Measurements from ENCODE around the gene GPC3. TPM values are rescaled to one million over a fixed set of nuclear protein-coding genes. Genes with fewer than 3 reads are reported as not detected.

The GPC3 gene
- total RNA-seq, 1 donor from 2014 or later: not detected

DNA sequence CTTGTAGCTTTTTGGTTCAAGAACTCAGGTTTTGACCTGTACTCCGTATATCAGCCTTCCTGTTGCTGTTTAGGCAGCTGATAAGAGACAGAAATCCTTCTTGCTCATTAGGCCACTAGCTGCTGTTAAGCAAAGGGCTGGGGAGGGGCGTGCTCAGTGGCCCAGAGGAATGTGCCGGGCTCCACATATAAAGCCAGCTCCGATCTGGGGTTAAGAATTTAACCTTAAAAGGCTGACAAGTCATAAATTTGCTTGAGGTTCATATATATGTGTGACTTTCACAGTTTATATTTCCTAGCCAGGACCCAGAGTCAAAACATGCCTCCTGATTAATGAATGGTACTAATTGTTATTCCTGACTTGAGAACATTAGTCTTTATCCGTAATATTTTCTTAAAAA, 15.3 kb downstream of the GPC3 start:
- no peak for DNase-seq (ENCODE audit: low read depth in 2 of 2)

DNA sequence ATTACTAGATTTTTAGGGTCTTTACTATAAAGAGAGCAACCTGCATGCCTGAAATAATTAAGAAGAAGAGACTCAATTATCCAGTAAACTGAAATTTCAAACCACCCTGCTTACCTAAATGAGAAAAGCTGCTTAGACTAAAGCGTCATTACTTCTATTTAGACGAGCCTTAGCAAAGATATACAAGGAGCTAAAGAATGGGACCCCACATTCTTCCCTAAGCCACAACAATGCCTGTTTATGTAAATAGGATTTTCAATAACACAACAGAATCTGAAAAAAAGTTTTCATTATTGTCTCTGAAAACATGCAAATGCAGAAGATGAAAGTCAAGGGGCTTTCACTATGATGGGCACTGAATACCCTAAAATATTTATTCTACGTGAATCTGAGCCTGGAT, 16.2 kb downstream of the GPC3 start:
- no peak for DNase-seq (ENCODE audit: low read depth in 2 of 2)

DNA sequence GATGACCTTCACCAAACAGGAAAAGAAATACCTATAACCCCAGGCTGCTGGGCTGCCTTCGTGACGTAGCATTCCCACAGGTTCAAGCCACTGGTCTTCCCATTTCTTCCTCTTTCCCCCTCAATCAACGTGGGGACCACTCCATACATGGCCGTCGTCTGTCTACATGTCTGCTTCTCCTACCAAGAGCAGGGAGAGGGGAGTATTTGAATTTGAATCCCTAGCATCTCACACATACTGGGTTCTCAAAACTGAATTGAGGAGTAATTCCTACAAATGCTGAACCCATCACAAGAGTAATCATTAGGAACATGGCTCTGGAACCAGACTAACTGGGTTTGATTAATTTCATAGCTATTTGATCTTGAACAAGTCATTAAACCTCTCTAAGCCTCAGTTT, 17.3 kb downstream of the GPC3 start:
- no peak for DNase-seq (ENCODE audit: low read depth in 2 of 2)

DNA sequence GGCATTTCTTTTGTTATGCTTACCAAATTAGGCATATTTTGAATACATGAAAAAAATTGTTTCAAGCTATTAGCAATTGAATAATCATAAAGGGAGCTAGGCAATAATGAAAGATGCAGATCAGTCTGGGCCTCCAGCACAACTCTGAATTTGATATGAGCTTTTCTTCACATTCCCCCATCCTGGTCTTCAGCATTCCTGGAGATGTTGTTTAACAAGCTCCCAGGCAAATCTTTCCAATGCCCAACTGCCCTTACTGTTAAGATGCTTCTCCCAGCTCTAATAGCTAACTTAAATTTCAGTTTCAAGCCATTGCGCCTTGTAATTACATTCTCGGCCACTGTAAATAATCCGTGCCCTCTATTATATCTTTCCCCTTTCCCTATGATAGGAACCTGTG, 19.2 kb downstream of the GPC3 start:
- no peak for DNase-seq (ENCODE audit: low read depth in 2 of 2)

DNA sequence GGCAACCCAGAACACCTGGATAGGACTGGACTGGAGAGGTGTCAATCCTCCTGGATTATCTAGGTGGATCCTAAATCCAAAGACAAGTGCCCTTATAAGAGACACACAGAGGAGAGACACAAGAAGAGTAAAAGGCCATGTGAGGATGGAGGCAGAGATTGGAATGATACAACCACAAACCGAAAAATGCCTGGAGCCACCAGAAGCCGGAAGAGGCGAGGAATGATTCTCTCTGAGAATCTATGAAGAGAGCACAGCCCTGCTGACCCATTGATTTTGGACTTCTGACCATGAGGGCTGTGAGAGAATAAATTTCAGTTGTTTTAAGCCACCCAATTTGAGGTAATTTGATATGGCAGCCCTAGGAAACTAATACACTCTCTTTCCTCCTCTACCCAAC, 20.1 kb downstream of the GPC3 start:
- DNase-seq (ENCODE audit: low read depth in 2 of 2): no peak

DNA sequence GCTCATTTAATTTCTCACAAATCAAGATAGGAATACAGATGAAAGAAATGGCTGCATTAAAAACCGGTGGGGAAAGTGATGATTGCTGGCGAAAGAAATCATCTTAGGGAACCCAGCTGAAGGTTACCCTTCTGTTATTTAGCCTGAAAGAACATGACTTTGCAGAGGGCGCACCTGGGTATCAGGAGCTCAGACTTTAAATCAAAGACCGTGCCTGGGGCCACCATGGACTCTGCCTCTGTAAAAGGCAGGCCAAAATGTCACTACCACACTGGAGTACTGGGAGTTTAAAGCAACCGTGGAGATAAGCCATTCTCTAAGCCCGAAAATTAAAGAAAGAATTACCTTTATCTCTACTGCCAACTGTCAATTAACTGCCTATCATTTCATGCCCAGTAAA, 24.3 kb downstream of the GPC3 start:
- no peak for DNase-seq (ENCODE audit: low read depth in 2 of 2)

DNA sequence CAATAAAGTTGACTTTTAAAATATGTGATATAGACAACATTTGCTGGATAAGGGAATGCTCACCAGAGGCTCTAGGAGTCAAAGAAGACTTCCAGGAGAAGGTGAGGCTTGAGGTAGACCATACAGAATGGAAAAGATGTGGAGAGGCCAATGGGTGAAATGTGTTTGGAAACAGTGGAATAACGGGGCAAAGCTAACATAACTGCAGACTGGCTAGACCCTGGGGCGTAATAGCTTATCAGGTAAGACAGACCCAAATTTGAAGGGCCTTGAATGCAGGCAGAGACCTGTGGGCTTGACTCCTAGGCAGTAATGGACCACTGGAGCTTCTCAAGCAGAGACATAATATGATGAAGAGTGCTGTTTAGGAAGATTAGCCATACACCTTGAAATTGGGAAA, 25.4 kb downstream of the GPC3 start:
- DNase-seq (ENCODE audit: low read depth in 2 of 2): no peak

DNA sequence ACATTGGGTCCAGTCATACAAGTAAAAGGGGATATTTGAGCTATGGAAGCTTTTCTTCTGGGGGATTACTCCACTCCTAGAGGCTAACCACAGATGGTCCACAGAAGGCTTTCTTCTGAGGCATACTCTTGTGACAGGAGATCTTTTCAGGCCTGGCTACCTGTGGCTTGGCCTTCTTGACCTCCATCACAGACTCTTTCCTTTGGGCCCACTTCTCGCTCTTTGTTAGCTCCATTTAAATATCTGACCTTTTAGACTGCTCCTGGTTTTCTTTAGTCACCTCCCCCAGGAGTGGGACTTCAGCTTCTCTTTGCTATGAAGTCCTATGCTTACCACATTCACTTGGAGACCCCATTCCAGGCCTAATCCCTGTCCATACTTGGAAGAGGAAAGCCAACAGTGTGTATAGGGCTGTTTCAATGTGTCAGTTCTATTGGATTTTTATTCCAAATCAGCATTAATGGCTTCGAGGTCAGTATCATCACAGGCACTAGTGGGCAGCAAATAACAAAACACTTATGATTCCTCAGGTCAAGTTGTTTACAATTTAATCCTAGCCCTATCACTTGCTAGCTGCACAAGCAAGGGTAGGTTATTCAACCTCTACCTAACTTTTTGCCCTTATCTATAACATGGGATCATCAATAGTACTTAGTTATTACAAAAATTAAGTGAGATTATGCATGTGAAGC, 26.3 kb downstream of the GPC3 start:
- DNase-seq (ENCODE audit: low read depth in 2 of 2): peak in 1 of 2 donors; percentile 5

DNA sequence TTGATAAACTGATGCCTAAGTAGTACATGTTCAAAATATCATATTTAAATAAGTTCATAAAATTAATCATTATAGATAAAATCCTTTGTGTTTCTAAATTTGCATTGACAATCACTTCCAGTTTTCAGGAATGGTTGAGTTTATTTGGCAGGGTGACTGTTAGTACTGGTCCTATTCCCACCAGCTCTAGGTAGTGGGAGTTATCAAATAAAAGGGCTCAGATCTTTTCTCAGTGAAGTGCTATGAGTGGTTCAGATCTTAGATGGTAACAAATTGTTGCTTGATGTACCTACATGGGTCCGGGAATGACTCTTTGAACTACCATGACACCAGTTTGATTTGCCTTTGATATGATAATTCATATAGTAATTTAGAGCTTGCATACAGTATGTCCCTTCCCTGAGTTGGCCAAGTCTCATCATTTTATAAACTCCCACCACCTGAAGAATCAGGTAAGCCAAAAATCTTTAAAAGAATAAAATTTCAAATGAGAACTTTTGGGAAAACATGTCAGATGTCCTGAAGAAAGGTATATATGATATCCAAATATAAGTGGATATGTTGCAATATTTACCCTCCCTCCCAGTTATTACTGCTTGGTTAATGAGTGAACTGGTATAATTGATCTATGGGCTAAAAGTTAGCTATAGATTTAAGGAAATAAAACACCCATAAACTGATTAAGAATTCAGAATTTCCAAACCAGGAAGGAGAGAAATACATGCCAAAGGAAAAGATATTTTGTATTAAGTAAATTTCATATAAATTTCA, 28.6 kb downstream of the GPC3 start:
- no peak for DNase-seq (ENCODE audit: low read depth in 2 of 2)

DNA sequence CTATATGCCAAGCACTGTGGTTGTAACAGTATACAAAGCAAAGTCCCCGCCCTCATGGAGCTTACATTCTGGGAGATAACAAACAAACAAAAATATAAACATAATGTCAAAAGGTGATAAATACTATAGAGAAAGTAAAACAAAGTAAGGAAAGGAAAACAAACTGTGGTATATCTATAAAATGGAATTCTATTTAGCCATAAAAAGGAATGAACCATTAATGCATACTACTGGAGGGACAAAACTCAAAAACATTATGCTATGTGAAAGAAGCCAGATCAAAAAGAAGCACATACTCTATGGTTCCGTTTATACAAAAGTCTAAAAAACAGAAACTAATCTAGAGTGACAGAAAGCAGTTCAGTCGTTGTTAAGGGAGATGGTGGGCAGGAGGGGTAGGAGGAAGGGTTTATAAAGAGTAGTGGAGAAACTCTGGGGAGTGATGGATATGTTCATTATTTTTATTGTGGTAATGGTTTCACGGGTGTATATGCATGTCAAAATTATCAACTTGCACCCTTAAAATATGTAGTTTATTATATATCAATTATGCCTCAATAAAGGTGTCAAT, 31.5 kb downstream of the GPC3 start:
- DNase-seq (ENCODE audit: low read depth in 2 of 2): no peak

DNA sequence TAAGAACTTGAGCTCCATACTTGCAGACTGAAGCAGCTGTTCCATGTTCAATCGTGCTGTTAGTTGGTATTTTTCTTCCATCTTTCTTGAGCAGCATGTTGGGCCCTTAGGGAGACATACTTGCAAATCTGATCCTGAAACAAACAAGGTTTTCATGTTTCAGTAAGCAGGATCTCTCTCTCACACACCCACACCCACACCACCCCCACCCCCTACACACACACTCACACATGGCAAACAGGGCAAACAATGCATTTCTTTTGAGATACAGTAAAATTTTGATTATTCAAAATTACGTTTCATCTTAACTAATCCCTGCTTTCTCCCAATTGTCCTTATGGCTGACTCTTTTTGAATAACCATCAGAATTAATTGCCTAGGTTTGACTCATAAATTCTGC, 32.3 kb downstream of the GPC3 start:
- DNase-seq (ENCODE audit: low read depth in 2 of 2): no peak

DNA sequence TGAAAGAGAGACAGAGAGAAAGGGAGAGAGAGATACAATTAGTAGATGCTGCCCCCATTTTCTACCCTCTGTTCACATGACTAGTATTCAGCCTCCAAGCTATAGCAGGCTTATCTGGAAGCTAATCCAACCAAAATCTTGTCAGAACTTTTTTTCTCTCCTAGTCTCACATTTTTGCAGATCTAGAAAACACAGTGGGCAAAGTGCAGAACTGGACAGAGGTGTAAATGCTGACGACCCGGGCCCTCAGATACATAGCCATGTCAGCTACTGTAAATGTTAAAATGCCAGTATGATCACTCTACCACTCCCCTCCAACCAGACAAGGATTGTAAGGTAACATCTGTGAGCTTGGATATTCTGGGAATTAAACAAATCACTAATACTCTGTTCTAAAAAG, 34.3 kb downstream of the GPC3 start:
- DNase-seq (ENCODE audit: low read depth in 2 of 2): no peak

DNA sequence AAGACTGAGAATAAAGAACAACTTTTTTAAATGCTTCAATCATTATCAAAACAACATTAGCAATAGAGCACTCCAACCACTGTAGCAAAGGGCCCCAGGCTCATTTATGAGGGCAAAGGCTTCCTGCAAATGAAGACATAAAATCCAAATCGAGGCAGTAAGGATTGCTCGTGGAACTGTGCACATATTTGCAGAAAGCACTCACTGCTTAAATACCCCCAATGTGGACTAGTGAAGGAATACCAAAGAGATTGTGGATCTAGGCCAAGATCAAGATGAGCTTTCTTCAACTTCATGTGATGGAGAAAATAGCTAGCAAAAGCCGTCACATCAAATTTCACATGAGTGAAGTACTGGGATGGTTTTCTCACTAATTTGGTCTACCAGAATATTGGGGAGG, 35.2 kb downstream of the GPC3 start:
- DNase-seq (ENCODE audit: low read depth in 2 of 2): no peak

DNA sequence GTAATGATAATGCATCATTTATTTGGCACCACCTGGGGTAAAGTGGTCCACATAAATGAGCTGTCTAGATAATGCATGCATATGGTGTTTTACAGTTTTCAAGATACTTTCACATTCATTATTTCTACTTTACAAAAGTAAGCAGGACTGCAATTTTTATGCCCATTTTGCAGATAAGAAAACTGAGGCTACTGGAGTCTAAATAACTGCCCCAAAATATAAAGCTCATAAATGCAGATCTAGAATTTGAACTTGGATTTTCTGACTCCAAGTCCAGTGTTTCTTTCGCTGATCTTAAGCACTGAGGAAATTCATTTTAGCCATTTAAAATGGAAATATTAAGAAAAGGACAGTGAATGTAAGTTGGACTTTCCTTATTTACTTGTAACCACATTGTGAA, 36.5 kb downstream of the GPC3 start:
- no peak for DNase-seq (ENCODE audit: low read depth in 2 of 2)

DNA sequence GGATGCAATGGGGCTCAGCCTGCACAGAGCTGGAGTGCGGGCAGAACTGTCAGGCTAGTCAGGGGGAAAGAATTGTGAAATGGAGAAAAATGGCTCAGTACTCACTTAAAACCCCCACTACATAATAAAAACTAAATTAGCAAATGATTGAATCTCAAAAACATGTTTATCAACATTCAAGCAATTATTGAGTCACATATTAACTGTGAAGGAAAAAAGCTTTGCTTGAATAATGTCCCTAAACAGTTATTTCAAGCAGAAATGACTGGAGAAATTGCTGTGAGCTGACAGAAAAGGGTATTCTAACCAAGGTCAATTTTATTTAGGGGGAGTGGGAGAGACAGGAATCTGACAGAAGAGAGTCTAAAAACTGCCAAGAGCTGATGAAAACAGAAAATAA, 37.4 kb downstream of the GPC3 start:
- DNase-seq (ENCODE audit: low read depth in 2 of 2): no peak

DNA sequence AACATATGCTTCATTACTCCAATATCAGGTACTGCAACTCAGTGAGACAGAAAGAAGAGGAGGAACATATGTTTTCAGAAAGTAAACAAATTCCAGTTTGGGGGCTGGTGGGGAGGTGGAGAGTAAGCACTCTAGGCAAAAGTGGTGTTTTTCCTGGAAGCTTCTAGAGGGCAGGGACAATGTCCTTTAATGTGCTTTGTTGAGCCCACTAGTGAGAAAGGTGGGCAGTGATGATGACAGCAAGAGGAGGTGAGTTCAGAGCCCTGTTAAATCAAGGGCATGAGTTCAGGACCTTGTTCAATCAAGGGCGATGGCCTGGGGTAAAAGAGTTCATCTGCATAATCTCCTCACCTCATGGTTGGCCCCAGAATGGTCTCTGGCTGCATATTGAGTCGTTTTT, 38.4 kb downstream of the GPC3 start:
- DNase-seq (ENCODE audit: low read depth in 2 of 2): no peak

DNA sequence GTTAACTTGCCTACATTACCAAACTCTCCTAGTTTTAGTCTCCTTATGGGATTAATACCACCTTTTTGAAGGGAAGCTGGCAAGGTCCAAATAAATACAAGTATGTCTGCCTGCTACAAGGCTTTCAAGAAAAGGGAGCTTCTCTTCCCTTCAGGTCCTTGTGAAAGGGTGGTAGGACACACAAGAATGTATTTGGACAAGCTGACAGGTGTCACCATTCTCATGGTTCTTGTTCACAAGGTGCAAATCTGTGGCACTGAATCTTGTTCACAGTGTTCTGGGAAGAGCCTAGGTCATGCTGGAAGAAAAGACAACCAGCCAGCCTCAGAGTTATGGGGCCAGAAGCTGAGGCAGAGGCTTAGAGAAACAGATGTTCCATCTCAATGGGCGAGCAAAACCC, 41.9 kb downstream of the GPC3 start:
- DNase-seq (ENCODE audit: low read depth in 2 of 2): no peak

DNA sequence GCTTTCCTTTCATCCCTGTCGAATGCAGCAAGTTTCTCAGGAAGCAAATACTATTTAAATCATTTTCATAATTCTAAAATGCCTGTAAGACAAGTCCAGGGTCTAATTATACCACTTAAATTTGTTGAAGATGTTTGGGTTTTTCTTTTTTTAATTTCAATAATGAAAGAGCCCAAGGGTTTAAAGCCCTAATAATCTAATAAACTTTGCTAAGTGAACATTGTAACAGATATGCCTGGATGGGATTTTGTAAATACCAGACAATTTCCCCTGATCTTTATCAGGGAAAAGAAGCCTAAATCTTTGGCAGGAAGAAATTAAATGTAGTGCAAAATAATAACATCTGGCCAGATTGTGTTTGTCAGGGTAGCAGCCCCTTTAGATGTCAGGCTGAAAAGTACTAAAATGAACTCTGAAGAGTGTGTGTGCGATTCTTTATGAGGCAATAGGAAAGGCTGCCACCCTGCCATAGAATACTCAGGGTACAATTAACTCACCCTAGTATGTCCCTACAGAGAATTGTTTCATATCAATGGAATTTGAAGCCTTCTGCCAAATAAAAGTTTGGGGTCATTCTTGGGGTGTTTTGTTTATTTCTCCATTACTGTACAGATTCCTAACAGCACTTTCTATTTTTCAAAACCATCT, 45.6 kb downstream of the GPC3 start:
- no peak for DNase-seq (ENCODE audit: low read depth in 2 of 2)

DNA sequence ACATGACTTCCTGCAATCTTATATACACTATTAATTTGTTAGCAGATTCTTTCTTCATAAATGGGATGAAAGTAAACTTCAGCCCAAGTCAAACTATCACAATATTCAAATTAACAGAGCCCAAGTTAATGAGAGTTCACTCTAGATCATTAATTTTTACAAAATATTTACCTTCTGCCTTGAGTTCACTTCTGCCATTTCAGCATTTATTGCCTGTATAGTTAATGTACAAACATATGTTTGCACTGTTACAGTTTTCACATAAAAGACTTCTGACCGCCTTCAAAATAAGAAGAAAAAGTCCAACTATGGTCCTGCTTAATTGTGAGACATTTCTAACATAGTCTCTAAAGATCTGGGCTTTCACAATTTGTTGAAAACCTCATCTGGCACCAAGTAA, 46.9 kb downstream of the GPC3 start:
- no peak for DNase-seq (ENCODE audit: low read depth in 2 of 2)

DNA sequence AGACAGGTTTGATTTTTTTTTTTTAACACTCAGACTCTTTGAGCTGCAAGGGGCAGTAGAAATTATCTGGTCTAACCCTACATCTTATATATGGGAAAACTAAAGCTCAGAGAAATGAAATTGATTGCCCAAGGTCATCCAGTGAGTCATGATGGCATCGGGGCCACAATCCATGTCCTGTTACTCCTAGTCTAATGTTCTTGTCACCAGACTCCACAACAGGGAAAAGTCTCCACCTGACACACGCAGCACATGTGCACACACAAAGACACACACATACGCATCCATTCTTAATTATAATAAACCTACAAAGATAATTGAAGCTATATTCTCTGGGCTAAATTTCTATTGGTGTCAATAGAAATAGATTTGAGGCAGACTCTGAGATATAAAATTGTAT, 48.4 kb downstream of the GPC3 start:
- no peak for DNase-seq (ENCODE audit: low read depth in 2 of 2)

DNA sequence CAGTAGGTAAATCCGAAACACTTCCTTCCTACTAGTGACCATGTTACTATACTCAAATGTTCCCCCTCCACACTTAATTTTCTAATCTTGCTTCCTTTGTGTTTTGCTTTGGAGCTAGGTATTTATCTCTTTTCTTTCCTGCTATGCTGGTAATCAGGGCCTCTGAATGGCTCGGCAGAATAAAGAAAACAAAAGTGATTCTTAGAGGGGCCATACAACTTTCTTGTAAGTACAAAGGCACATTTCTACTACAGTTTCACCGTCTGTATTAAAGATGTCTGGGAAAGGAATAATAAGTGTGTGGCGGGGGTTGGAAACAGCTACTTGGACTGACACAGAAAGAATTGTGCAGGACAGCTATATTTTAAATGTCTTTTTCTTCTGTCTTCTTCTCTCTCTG, 50.3 kb downstream of the GPC3 start:
- DNase-seq (ENCODE audit: low read depth in 2 of 2): no peak

DNA sequence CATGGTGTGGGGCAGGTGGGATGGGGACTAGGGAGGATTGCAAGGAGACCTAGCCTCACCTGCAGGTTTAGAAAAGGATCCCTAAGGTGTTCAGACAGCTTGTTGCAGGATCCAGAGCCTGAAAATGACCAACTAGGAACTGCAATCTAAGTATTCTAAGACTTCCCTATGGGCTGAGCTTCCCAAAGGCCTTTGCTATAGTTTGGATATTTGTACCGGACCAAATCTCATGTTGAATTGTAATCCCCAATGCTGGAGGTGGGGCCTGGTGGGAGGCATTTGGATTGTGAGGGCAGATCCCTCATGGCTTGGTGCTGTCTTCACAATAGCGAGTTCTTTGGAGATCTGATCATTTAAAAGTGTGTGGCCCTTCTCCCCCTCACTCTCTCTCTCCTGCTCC, 52.1 kb downstream of the GPC3 start:
- no peak for DNase-seq (ENCODE audit: low read depth in 2 of 2)

All from lung microvascular endothelial cell (primary cell).